Effector memory CD4-positive, alpha-beta T cell (primary cell): Measurements from ENCODE around the gene DOCK2.

Experiments used
- DNase-seq, 3 donors: peaks; one replicate each; pipeline ENCODE4 v3.0.0-alpha.2; 2020
- H3K27ac ChIP-seq: 2 replicates; pipeline ENCODE4 v1.7.0; 2013; ENCODE audit warnings: mild to moderate bottlenecking, low read length, moderate library complexity; ENCODE audit not compliant: insufficient read depth, poor library complexity, severe bottlenecking
- H3K27me3 ChIP-seq: replicated peaks from 2 replicates; pipeline ENCODE4 v1.7.0; 2013; ENCODE audit warnings: mild to moderate bottlenecking, low read length; ENCODE audit not compliant: insufficient read depth, control insufficient read depth, poor library complexity, severe bottlenecking
- H3K36me3 ChIP-seq: 2 replicates; pipeline ENCODE4 v1.7.0; 2013; ENCODE audit warnings: mild to moderate bottlenecking, low read length, moderate library complexity; ENCODE audit not compliant: control insufficient read depth, insufficient read depth
- H3K4me1 ChIP-seq: 2 replicates; pipeline ENCODE4 v1.7.0; 2013; ENCODE audit warnings: low read length, mild to moderate bottlenecking; ENCODE audit not compliant: control insufficient read depth, insufficient read depth, poor library complexity, severe bottlenecking
- H3K4me3 ChIP-seq: 2 replicates; pipeline ENCODE4 v1.7.0; 2013; ENCODE audit warnings: low read length, low read depth, mild to moderate bottlenecking; ENCODE audit not compliant: insufficient read depth, poor library complexity, severe bottlenecking
- H3K9me3 ChIP-seq: 2 replicates; pipeline ENCODE4 v1.7.0; 2013; ENCODE audit warnings: mild to moderate bottlenecking, low read length, moderate library complexity; ENCODE audit not compliant: control insufficient read depth

Gene DOCK2

GRCh38 chr5:169772688-169773087 lies 135.6 kb downstream of the DOCK2 start:
- H3K36me3 ChIP-seq = peaks cover 5% of the 10 kb centered on the region

DNA sequence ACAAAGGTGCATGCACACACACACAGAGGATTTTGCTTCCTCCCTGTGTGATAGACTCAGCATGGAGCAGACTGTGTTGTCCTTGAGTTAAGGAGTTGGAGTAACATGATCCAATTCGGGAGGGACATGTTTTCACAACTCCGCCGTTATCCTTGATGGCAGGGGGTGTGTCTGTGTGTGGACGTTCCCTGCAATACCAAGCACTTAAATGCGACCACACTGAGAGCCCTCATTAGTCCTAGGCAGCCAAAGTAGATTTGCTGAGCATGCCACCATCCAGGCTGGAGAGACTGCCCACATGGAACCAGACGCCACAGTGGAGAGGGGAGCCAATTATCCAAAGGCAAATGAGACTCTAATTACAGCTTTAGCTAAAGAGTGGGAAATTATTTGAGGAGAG lies 140.1 kb downstream of the DOCK2 start:
- H3K9me3 ChIP-seq = no peaks in the 10 kb centered on the region
- no peak overlapping the region for H3K4me3 ChIP-seq
- no peak for DNase-seq
- no peak overlapping the region for H3K27ac ChIP-seq
- H3K4me1 ChIP-seq = no peaks in the 10 kb centered on the region
- H3K27me3 ChIP-seq = no peaks in the 10 kb centered on the region
- H3K36me3 ChIP-seq = peaks cover 14% of the 10 kb centered on the region

More at GRCh38 chr5:169772688-169773087, 135.6 kb downstream of the DOCK2 start:
- Histone ChIP-seq H3K27ac (no peak overlapping the region), H3K4me1 (no peaks in the 10 kb centered on the region), H3K27me3 (no peaks in the 10 kb centered on the region), H3K4me3 (no peak overlapping the region), H3K9me3 (no peaks in the 10 kb centered on the region)
- no peak for DNase-seq

DNA sequence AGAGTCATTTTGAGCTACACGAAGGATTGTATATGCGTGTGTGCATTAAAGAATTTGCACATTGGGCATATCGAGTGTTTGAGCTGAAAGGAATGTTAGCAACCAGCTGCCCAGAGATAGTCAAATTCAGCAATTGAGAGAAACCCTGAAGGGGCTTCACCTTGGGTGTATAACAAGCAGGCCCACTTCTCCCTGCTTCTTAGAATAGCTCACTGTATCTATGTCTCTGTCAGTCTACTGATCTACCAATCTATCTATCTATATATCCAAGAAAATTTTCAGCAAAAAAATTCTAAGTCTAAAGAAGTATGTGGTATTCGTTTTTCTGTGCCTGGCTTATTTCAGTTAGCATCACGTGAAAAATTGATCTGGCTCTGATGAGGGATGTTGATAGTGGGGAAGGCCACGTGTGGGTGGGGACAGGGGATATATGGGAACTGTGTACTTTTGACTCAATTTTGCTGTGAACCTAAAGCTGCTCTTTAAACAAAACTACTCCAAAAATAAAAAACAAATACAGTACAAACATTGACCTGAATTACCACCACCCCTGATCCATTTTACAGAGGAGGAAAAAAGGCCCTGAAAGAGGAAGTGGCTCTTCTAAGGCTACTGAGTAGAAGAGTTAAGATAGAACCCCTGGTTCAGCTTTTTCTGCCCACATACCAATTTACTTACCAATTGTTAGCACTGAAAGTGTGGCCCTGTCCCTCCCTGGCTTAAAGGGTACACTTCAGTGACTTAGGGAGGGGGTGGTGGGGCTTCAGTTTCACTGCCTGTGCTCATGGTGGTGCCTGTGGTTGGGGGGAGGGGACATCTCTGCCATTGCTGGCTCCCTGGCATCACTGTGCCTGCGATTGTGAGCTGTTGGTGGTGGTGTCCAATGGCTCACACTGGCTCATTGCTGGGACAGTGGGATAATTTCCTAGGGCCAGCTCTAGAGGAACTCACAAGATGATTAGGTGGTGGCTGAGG lies 141.8 kb downstream of the DOCK2 start:
- no peak overlapping the region for H3K27ac ChIP-seq

DNA sequence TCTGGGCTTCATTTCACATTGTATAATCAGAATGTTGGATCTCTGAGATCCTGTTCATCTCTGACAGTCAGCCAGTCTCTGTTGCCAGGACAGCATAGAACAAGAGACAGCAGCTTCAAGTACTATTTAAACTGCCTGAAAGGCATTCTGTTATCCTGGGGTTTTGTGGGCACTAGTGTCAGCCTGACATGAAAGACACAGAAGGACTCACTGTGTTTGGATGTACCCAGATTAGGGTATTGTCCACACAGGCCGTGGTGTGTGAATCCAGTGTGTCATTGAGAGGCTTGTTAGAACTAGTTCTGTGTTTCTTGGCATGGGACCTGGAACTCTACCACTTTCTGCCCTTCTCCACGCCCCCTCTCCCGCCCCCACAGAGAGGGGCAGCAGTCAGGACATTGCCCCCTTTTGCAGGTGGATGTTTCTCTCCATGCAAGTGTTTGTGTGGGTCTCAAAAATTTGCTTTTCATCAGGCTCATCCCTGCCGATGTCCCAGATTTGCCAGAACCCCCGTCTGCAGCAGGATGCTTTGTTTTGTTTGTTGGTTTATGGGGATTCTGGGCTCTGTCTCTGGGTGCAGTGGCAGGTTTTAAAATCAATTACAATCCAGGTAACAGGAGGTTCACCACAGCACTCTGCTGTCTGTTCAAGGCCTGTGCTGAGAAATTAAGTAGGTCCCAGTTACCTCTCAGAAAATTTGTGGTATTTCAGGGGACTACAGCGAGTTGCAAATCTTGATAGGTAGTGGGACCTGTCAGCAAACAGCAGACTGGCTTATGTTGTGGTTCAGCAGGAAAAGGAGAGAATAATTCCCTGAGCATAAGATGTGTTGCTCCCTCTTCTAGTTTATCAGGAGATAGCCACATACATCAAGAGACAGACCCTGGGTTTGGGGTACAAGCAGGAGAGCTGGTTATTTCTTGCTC lies 144.6 kb downstream of the DOCK2 start:
- H3K27ac ChIP-seq = no peak overlapping the region
- no peaks in the 10 kb centered on the region for H3K9me3 ChIP-seq
- no peaks in the 10 kb centered on the region for H3K27me3 ChIP-seq
- no peak for DNase-seq
- no peaks in the 10 kb centered on the region for H3K4me1 ChIP-seq
- peaks cover 25% of the 10 kb centered on the region for H3K36me3 ChIP-seq
- no peak overlapping the region for H3K4me3 ChIP-seq

More for the DNA sequence above, 141.8 kb downstream of the DOCK2 start:
- Histone ChIP-seq H3K9me3 (no peaks in the 10 kb centered on the region), H3K4me1 (no peaks in the 10 kb centered on the region), H3K4me3 (no peak overlapping the region), H3K36me3 (peaks cover 14% of the 10 kb centered on the region), H3K27me3 (no peaks in the 10 kb centered on the region)
- no peak for DNase-seq

- Histone ChIP-seq H3K9me3 (no peaks in the 10 kb centered on the region), H3K27ac (no peak overlapping the region), H3K27me3 (no peaks in the 10 kb centered on the region), H3K4me1 (no peaks in the 10 kb centered on the region), H3K36me3 (peaks cover 19% of the 10 kb centered on the region), H3K4me3 (no peak overlapping the region)
- DNase-seq = no peak
These were observed 148.9 kb downstream of the DOCK2 start for GRCh38 chr5:169785771-169786618.

DNA sequence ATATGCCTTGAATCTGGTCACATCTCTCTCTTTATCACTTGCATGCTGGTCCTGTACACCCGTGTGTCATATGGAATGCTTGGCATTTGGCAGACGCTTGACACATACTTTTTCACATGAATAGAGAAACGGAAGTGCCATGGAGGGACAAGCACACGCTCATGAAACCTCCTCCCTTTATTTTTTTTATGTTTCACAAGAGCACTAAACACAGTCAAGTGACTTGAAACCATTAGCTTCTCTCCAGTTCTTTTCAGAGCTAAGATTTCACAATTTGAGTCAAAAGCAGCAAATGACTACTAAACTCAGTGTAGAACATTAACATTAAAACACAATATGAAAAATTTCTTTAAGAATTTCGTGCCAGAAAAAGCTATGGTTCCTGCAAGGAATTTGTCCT lies 151.1 kb downstream of the DOCK2 start:
- no peak overlapping the region for H3K27ac ChIP-seq
- H3K9me3 ChIP-seq = no peaks in the 10 kb centered on the region
- H3K36me3 ChIP-seq = peaks cover 20% of the 10 kb centered on the region
- H3K4me1 ChIP-seq = no peaks in the 10 kb centered on the region
- H3K4me3 ChIP-seq = no peak overlapping the region
- no peaks in the 10 kb centered on the region for H3K27me3 ChIP-seq
- no peak for DNase-seq

GRCh38 chr5:169789417-169789940 lies 152.4 kb downstream of the DOCK2 start:
- Histone ChIP-seq H3K4me3 (no peak overlapping the region), H3K27ac (no peak overlapping the region), H3K4me1 (no peaks in the 10 kb centered on the region), H3K9me3 (no peaks in the 10 kb centered on the region), H3K36me3 (peaks cover 30% of the 10 kb centered on the region), H3K27me3 (no peaks in the 10 kb centered on the region)
- DNase-seq = no peak

DNA sequence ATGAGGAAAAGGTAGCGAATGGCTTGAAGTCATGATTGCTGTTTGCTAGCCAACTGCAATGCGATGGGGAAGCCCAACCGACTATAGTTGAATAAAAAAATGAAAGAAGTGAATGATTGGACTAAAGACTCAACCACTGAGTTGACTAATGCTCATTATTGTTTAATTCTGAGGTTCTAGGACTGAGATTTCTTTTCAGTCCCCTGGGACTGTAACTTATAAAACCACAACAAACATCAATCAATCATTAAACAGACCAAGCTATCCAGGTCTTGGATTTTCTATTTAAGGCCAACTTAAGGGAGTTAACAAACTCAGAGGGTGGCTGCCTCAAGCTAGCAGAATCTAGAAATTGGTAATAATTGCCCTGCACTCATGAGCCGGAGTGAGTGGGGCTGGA lies 154.2 kb downstream of the DOCK2 start:
- Histone ChIP-seq H3K27ac (no peak overlapping the region), H3K36me3 (peaks cover 21% of the 10 kb centered on the region), H3K4me3 (no peak overlapping the region), H3K27me3 (no peaks in the 10 kb centered on the region), H3K4me1 (no peaks in the 10 kb centered on the region), H3K9me3 (no peaks in the 10 kb centered on the region)
- DNase-seq = no peak

DNA sequence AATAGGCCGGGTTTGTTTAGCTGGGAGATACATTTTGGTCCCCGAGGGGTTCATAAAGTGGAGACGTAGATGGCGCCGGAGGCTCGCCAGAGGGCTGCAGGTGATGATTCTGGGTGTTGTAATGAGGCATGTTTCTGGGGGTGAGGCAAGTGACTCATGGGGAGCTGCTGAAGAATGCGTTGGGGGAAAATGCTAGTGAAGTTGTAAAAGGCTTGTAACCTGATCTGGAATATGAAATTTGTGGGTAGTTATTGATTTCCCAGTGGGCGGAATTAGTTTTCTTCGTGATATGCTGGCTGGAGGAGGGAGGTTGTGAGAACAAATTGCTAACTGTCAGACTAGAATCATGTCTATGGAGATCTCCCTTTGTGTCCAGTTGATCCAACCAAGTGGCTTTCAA lies 158.3 kb downstream of the DOCK2 start:
- no peaks in the 10 kb centered on the region for H3K4me1 ChIP-seq
- H3K36me3 ChIP-seq = peaks cover 21% of the 10 kb centered on the region
- no peaks in the 10 kb centered on the region for H3K27me3 ChIP-seq
- H3K9me3 ChIP-seq = no peaks in the 10 kb centered on the region
- DNase-seq = no peak
- H3K27ac ChIP-seq = no peak overlapping the region
- no peak overlapping the region for H3K4me3 ChIP-seq
